Panc1 (cell line): ENCODE data around the gene KCNE3.

Experiments used
- POLR2AphosphoS5 ChIP-seq: IDR thresholded peaks from 2 replicates; pipeline ENCODE4 v1.6.1; 2012; ENCODE audit warnings: mild to moderate bottlenecking, low read depth, low read length, moderate library complexity
- TCF7L2 ChIP-seq: IDR thresholded peaks from 2 replicates; pipeline ENCODE4 v1.6.1; 2011; ENCODE audit warnings: mild to moderate bottlenecking, low read depth, low read length, inconsistent platforms
- TF ChIP-seq, protein P1 (sequence below): fragments of 450-650 bp; IDR thresholded peaks from 2 replicates; pipeline ENCODE4 v1.5.1; 2017; ENCODE audit warnings: mild to moderate bottlenecking
- TF ChIP-seq, protein P2 (sequence below), 2 experiments: IDR thresholded peaks; 2 replicates each; pipeline ENCODE4 v1.6.1; 2011 to 2012; ENCODE audit warnings: low read depth in 2 of 2, control low read depth in 1 of 2, low read length in 1 of 2, mild to moderate bottlenecking in 1 of 2, moderate library complexity in 1 of 2; ENCODE audit not compliant: insufficient read depth in 1 of 2

DNA sequence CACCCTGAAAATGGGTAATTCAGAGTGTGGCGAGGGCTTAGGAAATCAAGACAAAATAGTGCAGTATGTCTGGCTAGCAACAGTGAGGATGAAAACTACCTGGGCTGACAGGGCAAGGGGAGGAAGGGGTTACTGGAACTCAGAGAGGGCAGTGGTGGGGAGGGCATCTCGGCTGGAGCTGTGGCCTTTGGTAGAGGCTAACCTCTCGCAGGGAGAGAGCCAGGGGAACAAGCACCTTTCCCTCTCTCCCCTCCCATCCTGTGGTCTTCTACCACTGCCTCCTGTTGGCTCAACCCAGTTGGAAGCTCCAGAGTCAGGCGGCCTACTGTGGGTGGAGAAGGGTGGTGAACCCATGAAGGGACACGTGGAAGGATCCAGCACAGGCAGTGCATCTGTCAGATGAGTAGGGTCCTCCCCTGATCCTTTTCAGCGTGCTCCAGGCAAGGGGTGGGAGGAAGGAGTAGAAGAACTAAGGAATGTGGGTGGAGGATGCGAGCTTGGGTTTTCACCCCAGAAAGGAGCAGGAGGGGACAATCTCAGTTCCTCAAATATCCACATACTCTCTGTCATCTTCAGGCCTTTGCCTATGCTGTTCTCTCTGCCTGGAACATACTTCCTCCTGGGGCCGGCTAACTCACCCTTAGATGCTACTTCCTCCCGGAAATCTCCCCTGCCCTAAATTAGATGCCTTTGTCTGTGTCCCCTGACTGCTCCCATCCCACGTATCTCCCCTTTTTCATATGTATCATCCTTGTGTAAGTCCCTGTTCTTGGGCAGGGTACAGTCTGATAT lies 6.2 kb upstream of the KCNE3 start:
- TF ChIP-seq, protein P1, sequence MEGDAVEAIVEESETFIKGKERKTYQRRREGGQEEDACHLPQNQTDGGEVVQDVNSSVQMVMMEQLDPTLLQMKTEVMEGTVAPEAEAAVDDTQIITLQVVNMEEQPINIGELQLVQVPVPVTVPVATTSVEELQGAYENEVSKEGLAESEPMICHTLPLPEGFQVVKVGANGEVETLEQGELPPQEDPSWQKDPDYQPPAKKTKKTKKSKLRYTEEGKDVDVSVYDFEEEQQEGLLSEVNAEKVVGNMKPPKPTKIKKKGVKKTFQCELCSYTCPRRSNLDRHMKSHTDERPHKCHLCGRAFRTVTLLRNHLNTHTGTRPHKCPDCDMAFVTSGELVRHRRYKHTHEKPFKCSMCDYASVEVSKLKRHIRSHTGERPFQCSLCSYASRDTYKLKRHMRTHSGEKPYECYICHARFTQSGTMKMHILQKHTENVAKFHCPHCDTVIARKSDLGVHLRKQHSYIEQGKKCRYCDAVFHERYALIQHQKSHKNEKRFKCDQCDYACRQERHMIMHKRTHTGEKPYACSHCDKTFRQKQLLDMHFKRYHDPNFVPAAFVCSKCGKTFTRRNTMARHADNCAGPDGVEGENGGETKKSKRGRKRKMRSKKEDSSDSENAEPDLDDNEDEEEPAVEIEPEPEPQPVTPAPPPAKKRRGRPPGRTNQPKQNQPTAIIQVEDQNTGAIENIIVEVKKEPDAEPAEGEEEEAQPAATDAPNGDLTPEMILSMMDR = no peak
- TF ChIP-seq, protein P2, sequence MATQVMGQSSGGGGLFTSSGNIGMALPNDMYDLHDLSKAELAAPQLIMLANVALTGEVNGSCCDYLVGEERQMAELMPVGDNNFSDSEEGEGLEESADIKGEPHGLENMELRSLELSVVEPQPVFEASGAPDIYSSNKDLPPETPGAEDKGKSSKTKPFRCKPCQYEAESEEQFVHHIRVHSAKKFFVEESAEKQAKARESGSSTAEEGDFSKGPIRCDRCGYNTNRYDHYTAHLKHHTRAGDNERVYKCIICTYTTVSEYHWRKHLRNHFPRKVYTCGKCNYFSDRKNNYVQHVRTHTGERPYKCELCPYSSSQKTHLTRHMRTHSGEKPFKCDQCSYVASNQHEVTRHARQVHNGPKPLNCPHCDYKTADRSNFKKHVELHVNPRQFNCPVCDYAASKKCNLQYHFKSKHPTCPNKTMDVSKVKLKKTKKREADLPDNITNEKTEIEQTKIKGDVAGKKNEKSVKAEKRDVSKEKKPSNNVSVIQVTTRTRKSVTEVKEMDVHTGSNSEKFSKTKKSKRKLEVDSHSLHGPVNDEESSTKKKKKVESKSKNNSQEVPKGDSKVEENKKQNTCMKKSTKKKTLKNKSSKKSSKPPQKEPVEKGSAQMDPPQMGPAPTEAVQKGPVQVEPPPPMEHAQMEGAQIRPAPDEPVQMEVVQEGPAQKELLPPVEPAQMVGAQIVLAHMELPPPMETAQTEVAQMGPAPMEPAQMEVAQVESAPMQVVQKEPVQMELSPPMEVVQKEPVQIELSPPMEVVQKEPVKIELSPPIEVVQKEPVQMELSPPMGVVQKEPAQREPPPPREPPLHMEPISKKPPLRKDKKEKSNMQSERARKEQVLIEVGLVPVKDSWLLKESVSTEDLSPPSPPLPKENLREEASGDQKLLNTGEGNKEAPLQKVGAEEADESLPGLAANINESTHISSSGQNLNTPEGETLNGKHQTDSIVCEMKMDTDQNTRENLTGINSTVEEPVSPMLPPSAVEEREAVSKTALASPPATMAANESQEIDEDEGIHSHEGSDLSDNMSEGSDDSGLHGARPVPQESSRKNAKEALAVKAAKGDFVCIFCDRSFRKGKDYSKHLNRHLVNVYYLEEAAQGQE (IDR thresholded peaks at IDR 0.05; ENCODE audit: insufficient read depth in 1 of 2, low read depth in 2 of 2, low read length in 1 of 2) = no peak
- TF ChIP-seq POLR2AphosphoS5 (no peak), TCF7L2 (no peak)
